MV-4-11 (cell line): Measurements from ENCODE around the gene OR5T3.
"Not testable (repeated sequence)": the region's sequence is repeated elsewhere in the genome, so short reads cannot be mapped to it uniquely, and the experiment has no call there.

Source experiments
- DNase-seq: peaks from one replicate; lab custom pipeline; 2025; lab: John Stamatoyannopoulos, UW

Gene OR5T3

GRCh38 chr11:56251954-56252353, at the start of gene OR5T3:
OR5T3 (plus strand) TSS chr11:56252254; CDS start chr11:56252254, 0 bp downstream.
- no peak for DNase-seq

GRCh38 chr11:56207790-56208189, 44.3 kb upstream of the OR5T3 start:
- no peak for DNase-seq

GRCh38 chr11:56214537-56214936, 37.5 kb upstream of the OR5T3 start:
- no peak for DNase-seq

GRCh38 chr11:56219735-56220134, 32.3 kb upstream of the OR5T3 start:
- DNase-seq: not testable (repeated sequence)

GRCh38 chr11:56234155-56234554, 17.9 kb upstream of the OR5T3 start, which contains the start of gene OR5T2:
OR5T2 (minus strand) TSS chr11:56234255; CDS start chr11:56233062, 1,193 bp downstream.
- DNase-seq: no peak

DNA sequence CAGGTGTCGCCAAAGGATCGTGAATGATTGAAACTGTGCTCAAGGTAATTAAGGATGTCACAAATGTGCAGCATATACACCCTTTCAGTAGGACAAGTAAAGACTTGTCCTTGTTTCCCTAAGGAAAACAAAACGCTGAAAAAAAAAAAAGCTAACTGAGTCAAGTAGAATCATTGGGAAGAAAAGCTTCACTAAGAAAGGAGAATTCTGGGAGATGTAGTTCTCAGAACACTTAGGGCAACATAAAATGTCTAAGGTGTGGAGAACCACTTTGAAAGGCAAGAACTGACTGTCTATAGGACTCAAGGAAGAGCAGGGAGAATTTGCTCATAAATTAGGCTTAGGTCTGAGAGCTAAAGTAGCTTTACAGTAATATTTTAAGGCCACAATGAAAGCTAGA, 19.0 kb downstream of the OR5T3 start:
- DNase-seq: no peak

DNA sequence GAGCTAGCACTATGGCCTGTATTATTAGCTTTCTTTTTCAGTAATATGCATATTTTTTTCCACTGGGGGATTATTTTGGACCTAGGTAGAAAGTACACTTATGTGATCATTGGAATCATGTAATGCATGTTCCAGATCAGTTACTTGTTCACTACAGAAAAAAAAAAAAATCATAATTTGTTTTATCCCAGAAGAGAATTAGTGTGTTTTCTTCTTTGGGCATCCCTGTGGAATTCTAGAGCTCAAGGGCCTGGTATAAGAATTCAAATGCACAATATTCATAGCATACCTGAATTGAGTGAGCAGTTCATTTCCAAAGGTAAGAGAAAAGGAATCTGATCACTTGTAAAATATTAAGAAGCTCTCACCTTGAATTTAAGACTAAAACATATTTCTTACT, 21.8 kb downstream of the OR5T3 start, which contains the start of gene OR5T1:
Gene OR5T1 (plus strand): TSS at position 301 of the 400 bp plus-strand sequence. CDS start 1,485 bp downstream, outside the sequence.
- no peak for DNase-seq

DNA sequence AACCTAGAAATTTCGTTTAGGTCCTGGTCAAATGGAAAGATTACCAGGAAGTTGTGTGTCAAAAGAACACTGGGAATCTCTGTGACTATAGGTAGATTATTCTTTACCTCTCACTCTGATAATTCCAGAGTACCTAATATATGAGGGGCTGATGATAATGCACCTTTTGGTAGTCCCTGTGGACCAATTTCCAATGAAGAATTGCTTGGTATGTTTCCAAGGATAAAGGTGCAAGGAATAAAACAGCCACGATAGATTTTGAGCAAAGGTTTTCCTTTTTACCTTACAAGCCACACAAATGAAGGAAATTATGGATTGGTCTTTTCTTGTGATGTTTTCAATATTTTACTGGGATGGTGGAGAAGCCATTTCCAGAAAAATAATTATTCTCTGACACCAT, 40.1 kb downstream of the OR5T3 start, which contains the start of gene OR8H1:
Gene OR8H1 (minus strand): TSS at position 101 of the 400 bp plus-strand sequence. CDS start 1,192 bp downstream, outside the sequence.
- DNase-seq: no peak

DNA sequence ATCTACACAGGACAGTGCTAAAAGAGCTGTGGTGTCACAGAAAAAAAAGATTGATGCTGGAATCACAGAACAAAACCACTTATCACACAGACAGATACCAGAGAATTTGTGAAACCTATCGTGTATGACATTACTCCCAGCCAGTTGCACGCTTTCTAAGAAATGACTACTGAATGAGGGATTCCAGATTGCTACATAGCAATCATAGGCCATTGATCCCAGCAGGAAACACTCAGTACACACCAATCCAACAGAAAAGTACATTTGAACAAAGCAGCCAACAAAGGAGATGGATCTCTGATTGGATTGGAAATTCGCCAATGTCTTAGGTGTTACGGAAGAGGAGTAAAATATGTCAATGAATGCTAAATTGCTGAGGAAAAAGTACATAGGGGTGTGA, 44.8 kb downstream of the OR5T3 start:
- no peak for DNase-seq
